Caco-2 (cell line): ENCODE data around the gene PDE3B. TPM values are rescaled to one million over a fixed set of nuclear protein-coding genes. Genes with fewer than 3 reads are reported as not detected.

Experiments used
- BruUV-seq: library from RNA; stranded (reverse); fragments of 400-500 nt; replicated peaks from 2 replicates; lab custom pipeline; 2021; lab: Mats Ljungman, UMichigan
- CTCF ChIA-PET: fragments of 300-600 bp; sonication (Branson Sonifier 250); formaldehyde crosslinking; loops from one replicate; lab custom pipeline; 2022; ENCODE audit warnings: antibody characterized with exemption; lab: Charles Lee
- POLR2A ChIA-PET: fragments of 300-600 bp; sonication (Branson Sonifier 250); formaldehyde crosslinking; loops from one replicate; lab custom pipeline; 2022; ENCODE audit warnings: antibody characterized with exemption; lab: Charles Lee
- DNase-seq, 2 experiments: peaks; one replicate each; pipeline versions ENCODE4 v3.0.0 to v3.0.0-alpha.2; 2020 to 2022
- H3K27me3 ChIP-seq: replicated peaks from 2 replicates; pipeline ENCODE4 v1.6.0; 2011; ENCODE audit warnings: low read length; ENCODE audit not compliant: control insufficient read depth, insufficient read depth
- H3K36me3 ChIP-seq: 2 replicates; pipeline ENCODE4 v1.5.1; 2011; ENCODE audit warnings: low read length; ENCODE audit not compliant: control insufficient read depth, insufficient read depth
- H3K4me1 ChIP-seq: fragments of 250-450 bp; sonication (Bioruptor Pico); 2 replicates; pipeline ENCODE4 v1.5.1; 2020; ENCODE audit warnings: mild to moderate bottlenecking
- H3K4me3 ChIP-seq: 2 replicates; pipeline ENCODE4 v1.5.1; 2011; ENCODE audit warnings: low read depth, mild to moderate bottlenecking, control low read depth, low read length
- H3K9me3 ChIP-seq: fragments of 250-450 bp; sonication (Bioruptor Pico); 2 replicates; pipeline ENCODE4 v1.5.1; 2020; ENCODE audit warnings: mild to moderate bottlenecking, moderate library complexity
- H3K27ac Mint-ChIP-seq: one replicate; pipeline ENCODE4 v1.8.0; 2022; ENCODE audit warnings: mixed read lengths; ENCODE audit not compliant: unreplicated experiment
- H3K27me3 Mint-ChIP-seq: one replicate; pipeline ENCODE4 v1.8.0; 2022; ENCODE audit warnings: mixed read lengths; ENCODE audit not compliant: insufficient read depth, unreplicated experiment
- H3K36me3 Mint-ChIP-seq: one replicate; pipeline ENCODE4 v1.8.0; 2022; ENCODE audit warnings: mild to moderate bottlenecking, mixed read lengths; ENCODE audit not compliant: insufficient read depth, unreplicated experiment
- H3K4me1 Mint-ChIP-seq: one replicate; pipeline ENCODE4 v1.8.0; 2022; ENCODE audit warnings: low read depth, mixed read lengths; ENCODE audit not compliant: unreplicated experiment
- H3K4me3 Mint-ChIP-seq: one replicate; pipeline ENCODE4 v1.8.0; 2022; ENCODE audit warnings: mild to moderate bottlenecking, moderate library complexity, mixed read lengths; ENCODE audit not compliant: unreplicated experiment
- H3K9me3 Mint-ChIP-seq: one replicate; pipeline ENCODE4 v1.8.0; 2022; ENCODE audit warnings: mixed read lengths; ENCODE audit not compliant: unreplicated experiment
- CTCF ChIP-seq, 2 experiments: fragments of 200-600 bp in 1 of 2; IDR thresholded peaks; 1 replicate in 1 of 2; 2 replicates in 1 of 2; pipeline versions ENCODE4 v1.5.1 to v1.8.0; 2011 to 2022; ENCODE audit warnings: antibody characterized with exemption in 1 of 2, control low read depth in 1 of 2, inconsistent platforms in 1 of 2, low read depth in 1 of 2, low read length in 1 of 2, mild to moderate bottlenecking in 1 of 2, moderate library complexity in 1 of 2; ENCODE audit not compliant: insufficient read depth in 1 of 2, severe bottlenecking in 1 of 2, unreplicated experiment in 1 of 2
- intact Hi-C: fragments of 100-400 bp; cut with micrococcal nuclease; formaldehyde crosslinking; loops from one replicate; pipeline ENCODE4 v1.10.0; 2022; ENCODE audit not compliant: unreplicated experiment
- total RNA-seq: library from RNA; stranded (reverse); gene quantifications from 2 replicates; pipeline ENCODE4 v1.2.3, GENCODE V29; 2022

PDE3B gene
- total RNA-seq, 1 experiment from 2014 or later: 21.8 TPM

- CTCF ChIA-PET: no interaction called here
These were observed 212.3 kb downstream of the PDE3B start for GRCh38 chr11:14855890-14856289.

GRCh38 chr11:14857621-14858020, 214.0 kb downstream of the PDE3B start:
- no TSS peak for BruUV-seq
- intact Hi-C loops: no loop called here
- POLR2A ChIA-PET: no interaction called here
- Histone ChIP-seq H3K9me3 (peaks cover 4% of the 10 kb centered on the region; the same call in 1 of the 2 replicates), H3K36me3 (no peaks in the 10 kb centered on the region), H3K4me3 (no peak overlapping the region), H3K27me3 (no peaks in the 10 kb centered on the region), H3K4me1 (no peaks in the 10 kb centered on the region)
- CTCF ChIA-PET: interaction anchor here (1.2 kb wide), 1 partner anchor 50 kb away, joined by 4 read pairs; no protein-coding TSS in a partner anchor
- Mint-ChIP-seq H3K36me3 (no peaks in the 10 kb centered on the region), H3K4me3 (no peak overlapping the region), H3K27ac (no peak overlapping the region), H3K9me3 (peaks cover 16% of the 10 kb centered on the region), H3K27me3 (no peaks in the 10 kb centered on the region), H3K4me1 (peaks cover 7% of the 10 kb centered on the region)
- no peak for DNase-seq
- no peak for TF ChIP-seq CTCF (IDR thresholded peaks at IDR 0.05; ENCODE audit: insufficient read depth in 1 of 2, low read depth in 1 of 2, low read length in 1 of 2, severe bottlenecking in 1 of 2, unreplicated experiment in 1 of 2)

More at GRCh38 chr11:14855890-14856289, 212.3 kb downstream of the PDE3B start:
- no peaks in the 10 kb centered on the region for H3K27me3 Mint-ChIP-seq
- POLR2A ChIA-PET: no interaction called here
- no peaks in the 10 kb centered on the region for H3K27me3 ChIP-seq
- intact Hi-C loops: no loop called here
- peaks cover 16% of the 10 kb centered on the region for H3K9me3 Mint-ChIP-seq
- no peak overlapping the region for H3K4me3 Mint-ChIP-seq
- no peak overlapping the region for H3K27ac Mint-ChIP-seq
- no TSS peak for BruUV-seq
- no peaks in the 10 kb centered on the region for H3K36me3 Mint-ChIP-seq
- DNase-seq: no peak
- no peak for TF ChIP-seq CTCF (IDR thresholded peaks at IDR 0.05; ENCODE audit: insufficient read depth in 1 of 2, low read depth in 1 of 2, low read length in 1 of 2, severe bottlenecking in 1 of 2, unreplicated experiment in 1 of 2)
- peaks cover 4% of the 10 kb centered on the region; the same call in 1 of the 2 replicates for H3K9me3 ChIP-seq
- no peak overlapping the region for H3K4me3 ChIP-seq
- H3K4me1 Mint-ChIP-seq: peaks cover 11% of the 10 kb centered on the region
- H3K36me3 ChIP-seq: no peaks in the 10 kb centered on the region
- no peaks in the 10 kb centered on the region for H3K4me1 ChIP-seq

GRCh38 chr11:14858404-14858803, 214.8 kb downstream of the PDE3B start:
- peaks cover 4% of the 10 kb centered on the region; the same call in 1 of the 2 replicates for H3K9me3 ChIP-seq
- CTCF ChIA-PET: no interaction called here
- no TSS peak for BruUV-seq

More at GRCh38 chr11:14858404-14858803, 214.8 kb downstream of the PDE3B start:
- TF ChIP-seq CTCF (IDR thresholded peaks at IDR 0.05; ENCODE audit: insufficient read depth in 1 of 2, low read depth in 1 of 2, low read length in 1 of 2, severe bottlenecking in 1 of 2, unreplicated experiment in 1 of 2): no peak
- POLR2A ChIA-PET: no interaction called here
- Mint-ChIP-seq H3K4me1 (no peaks in the 10 kb centered on the region), H3K36me3 (peaks cover 6% of the 10 kb centered on the region), H3K27me3 (no peaks in the 10 kb centered on the region), H3K27ac (no peak overlapping the region), H3K9me3 (peaks cover 16% of the 10 kb centered on the region), H3K4me3 (no peak overlapping the region)
- H3K4me3 ChIP-seq: no peak overlapping the region
- intact Hi-C loops: no loop called here
- no peaks in the 10 kb centered on the region for H3K36me3 ChIP-seq
- H3K27me3 ChIP-seq: no peaks in the 10 kb centered on the region
- no peaks in the 10 kb centered on the region for H3K4me1 ChIP-seq
- no peak for DNase-seq
